ENCODE data around the gene AIFM2. TPM values are rescaled to one million over a fixed set of nuclear protein-coding genes. Genes with fewer than 3 reads are reported as not detected.

The AIFM2 gene
- total and polyA plus RNA-seq, 9 of the 15 experiments (the other 6 are each of a cell fraction or from before 2014, with no cell fraction given), result 2.7 to 14.1 (median 9.2) TPM

DNA sequence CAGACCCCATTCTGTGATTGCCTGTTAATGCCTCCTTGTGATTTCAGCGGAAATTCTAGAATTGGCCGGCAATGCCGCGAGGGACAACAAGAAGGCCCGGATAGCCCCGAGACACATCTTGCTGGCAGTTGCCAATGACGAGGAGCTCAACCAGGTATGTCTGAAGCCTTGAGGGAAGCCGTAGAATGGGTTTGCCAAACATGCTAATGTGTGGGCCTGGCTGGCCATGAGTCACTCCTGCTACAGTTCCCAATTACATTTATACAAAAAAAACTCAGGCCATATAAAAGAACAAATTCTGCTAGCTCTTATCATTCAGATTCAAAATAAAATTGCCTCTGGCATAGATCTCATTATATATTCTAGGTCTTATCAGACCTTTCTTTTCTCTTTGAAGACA is 42.6 kb downstream of the AIFM2 start:
- Histone ChIP-seq H3K27me3 (ENCODE audit: control insufficient read depth in 2 of 2, insufficient read depth in 2 of 2, low read length in 2 of 2) (peaks cover 51 to 53% of the 10 kb centered on the region in 2 experiments), H3K4me2 (ENCODE audit: insufficient read depth, low read length) (no peak overlapping the region), H3K27ac (ENCODE audit: extremely low read depth, low read depth, low read length) (no peak overlapping the region), H3K36me3 (ENCODE audit: control insufficient read depth, insufficient read depth, low read length) (no peaks in the 10 kb centered on the region), H3K9ac (ENCODE audit: insufficient read depth in 1 of 2, low read depth in 2 of 2, low read length in 2 of 2) (no peak overlapping the region), H3K4me1 (replicated peaks in 1 of 2; ENCODE audit: control insufficient read depth in 2 of 2, insufficient read depth in 2 of 2, low read length in 2 of 2) (peaks cover 0 to 5% of the 10 kb centered on the region in 2 experiments; a peak in 3 of 5 replicates), H3K9me3 (replicated peaks; ENCODE audit: control insufficient read depth, insufficient read depth, low read depth, low read length) (no peaks in the 10 kb centered on the region), H3K9me1 (ENCODE audit: control insufficient read depth, insufficient read depth, low read length) (no peaks in the 10 kb centered on the region), H4K20me1 (replicated peaks; ENCODE audit: control insufficient read depth, insufficient read depth, low read length) (peaks cover 5% of the 10 kb centered on the region; the same call in 1 of the 2 replicates), H3K4me3 (no peak overlapping the region), H2AFZ (ENCODE audit: low read depth, low read length) (no peak overlapping the region), H3K79me2 (ENCODE audit: control insufficient read depth, insufficient read depth, low read length) (no peaks in the 10 kb centered on the region)
- TF ChIP-seq, protein P1, sequence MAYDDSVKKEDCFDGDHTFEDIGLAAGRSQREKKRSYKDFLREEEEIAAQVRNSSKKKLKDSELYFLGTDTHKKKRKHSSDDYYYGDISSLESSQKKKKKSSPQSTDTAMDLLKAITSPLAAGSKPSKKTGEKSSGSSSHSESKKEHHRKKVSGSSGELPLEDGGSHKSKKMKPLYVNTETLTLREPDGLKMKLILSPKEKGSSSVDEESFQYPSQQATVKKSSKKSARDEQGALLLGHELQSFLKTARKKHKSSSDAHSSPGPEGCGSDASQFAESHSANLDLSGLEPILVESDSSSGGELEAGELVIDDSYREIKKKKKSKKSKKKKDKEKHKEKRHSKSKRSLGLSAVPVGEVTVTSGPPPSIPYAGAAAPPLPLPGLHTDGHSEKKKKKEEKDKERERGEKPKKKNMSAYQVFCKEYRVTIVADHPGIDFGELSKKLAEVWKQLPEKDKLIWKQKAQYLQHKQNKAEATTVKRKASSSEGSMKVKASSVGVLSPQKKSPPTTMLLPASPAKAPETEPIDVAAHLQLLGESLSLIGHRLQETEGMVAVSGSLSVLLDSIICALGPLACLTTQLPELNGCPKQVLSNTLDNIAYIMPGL (CRISPR knock-in tag; IDR thresholded peaks at IDR 0.05), result no peak
- no peak for TF ChIP-seq PTRF (tag; IDR thresholded peaks at IDR 0.05)
- TF ChIP-seq KHSRP (IDR thresholded peaks at IDR 0.05), result no peak
- TF ChIP-seq TGIF2 (CRISPR knock-in tag; IDR thresholded peaks at IDR 0.05), result no peak
- TF ChIP-seq HDAC8 (tag; IDR thresholded peaks at IDR 0.05), result no peak
- TF ChIP-seq, protein P2, sequence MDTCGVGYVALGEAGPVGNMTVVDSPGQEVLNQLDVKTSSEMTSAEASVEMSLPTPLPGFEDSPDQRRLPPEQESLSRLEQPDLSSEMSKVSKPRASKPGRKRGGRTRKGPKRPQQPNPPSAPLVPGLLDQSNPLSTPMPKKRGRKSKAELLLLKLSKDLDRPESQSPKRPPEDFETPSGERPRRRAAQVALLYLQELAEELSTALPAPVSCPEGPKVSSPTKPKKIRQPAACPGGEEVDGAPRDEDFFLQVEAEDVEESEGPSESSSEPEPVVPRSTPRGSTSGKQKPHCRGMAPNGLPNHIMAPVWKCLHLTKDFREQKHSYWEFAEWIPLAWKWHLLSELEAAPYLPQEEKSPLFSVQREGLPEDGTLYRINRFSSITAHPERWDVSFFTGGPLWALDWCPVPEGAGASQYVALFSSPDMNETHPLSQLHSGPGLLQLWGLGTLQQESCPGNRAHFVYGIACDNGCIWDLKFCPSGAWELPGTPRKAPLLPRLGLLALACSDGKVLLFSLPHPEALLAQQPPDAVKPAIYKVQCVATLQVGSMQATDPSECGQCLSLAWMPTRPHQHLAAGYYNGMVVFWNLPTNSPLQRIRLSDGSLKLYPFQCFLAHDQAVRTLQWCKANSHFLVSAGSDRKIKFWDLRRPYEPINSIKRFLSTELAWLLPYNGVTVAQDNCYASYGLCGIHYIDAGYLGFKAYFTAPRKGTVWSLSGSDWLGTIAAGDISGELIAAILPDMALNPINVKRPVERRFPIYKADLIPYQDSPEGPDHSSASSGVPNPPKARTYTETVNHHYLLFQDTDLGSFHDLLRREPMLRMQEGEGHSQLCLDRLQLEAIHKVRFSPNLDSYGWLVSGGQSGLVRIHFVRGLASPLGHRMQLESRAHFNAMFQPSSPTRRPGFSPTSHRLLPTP (IDR thresholded peaks at IDR 0.05; ENCODE audit: borderline replicate concordance, extremely low read depth, insufficient read length), result no peak
- TF ChIP-seq CBFA2T3 (IDR thresholded peaks at IDR 0.05), result no peak
- TF ChIP-seq, protein P3, sequence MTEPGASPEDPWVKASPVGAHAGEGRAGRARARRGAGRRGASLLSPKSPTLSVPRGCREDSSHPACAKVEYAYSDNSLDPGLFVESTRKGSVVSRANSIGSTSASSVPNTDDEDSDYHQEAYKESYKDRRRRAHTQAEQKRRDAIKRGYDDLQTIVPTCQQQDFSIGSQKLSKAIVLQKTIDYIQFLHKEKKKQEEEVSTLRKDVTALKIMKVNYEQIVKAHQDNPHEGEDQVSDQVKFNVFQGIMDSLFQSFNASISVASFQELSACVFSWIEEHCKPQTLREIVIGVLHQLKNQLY (CRISPR knock-in tag; conservative IDR thresholded peaks at IDR 0.05), result no peak
- TF ChIP-seq SRSF3 (IDR thresholded peaks at IDR 0.05; ENCODE audit: insufficient read depth, low read length), result no peak
- no peak for TF ChIP-seq ZNF184 (CRISPR knock-in tag; IDR thresholded peaks at IDR 0.05)
- TF ChIP-seq SMC3 (conservative IDR thresholded peaks at IDR 0.05; ENCODE audit: insufficient read depth, low read depth, low read length), result no peak
- TF ChIP-seq NR2C2 (CRISPR knock-in tag; IDR thresholded peaks at IDR 0.05), result no peak
- TF ChIP-seq NR2C2 (tag; IDR thresholded peaks at IDR 0.05), result no peak
- TF ChIP-seq, protein P4, sequence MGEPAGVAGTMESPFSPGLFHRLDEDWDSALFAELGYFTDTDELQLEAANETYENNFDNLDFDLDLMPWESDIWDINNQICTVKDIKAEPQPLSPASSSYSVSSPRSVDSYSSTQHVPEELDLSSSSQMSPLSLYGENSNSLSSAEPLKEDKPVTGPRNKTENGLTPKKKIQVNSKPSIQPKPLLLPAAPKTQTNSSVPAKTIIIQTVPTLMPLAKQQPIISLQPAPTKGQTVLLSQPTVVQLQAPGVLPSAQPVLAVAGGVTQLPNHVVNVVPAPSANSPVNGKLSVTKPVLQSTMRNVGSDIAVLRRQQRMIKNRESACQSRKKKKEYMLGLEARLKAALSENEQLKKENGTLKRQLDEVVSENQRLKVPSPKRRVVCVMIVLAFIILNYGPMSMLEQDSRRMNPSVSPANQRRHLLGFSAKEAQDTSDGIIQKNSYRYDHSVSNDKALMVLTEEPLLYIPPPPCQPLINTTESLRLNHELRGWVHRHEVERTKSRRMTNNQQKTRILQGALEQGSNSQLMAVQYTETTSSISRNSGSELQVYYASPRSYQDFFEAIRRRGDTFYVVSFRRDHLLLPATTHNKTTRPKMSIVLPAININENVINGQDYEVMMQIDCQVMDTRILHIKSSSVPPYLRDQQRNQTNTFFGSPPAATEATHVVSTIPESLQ (CRISPR knock-in tag; IDR thresholded peaks at IDR 0.05), result no peak
- ATAC-seq (no peak), FAIRE-seq (no peak), DNase-seq (ENCODE audit: extremely low read depth in 1 of 4, low spot score in 3 of 4) (no peak)
- in situ Hi-C loops (cut with MboI), result no loop called here
- intact Hi-C loops (cut with micrococcal nuclease), result no loop called here
- 28% methylated on average over 8 of the region's 8 CpGs for WGBS (ENCODE audit: insufficient coverage, low coverage, missing lambda C conversion rate)
- ChIA-PET POLR2A (interaction anchor here (0.9 kb wide), 1 partner anchor 152 kb away, joined by 4 read pairs; no protein-coding TSS in a partner anchor), CTCF (ENCODE audit: low intra/inter-chr PET ratio) (interaction anchor here (0.7 kb wide), 1 partner anchor 439 kb away, joined by 3 read pairs; no protein-coding TSS in a partner anchor)
- BruUV-seq (replicated peaks), result no TSS peak
